Hepatic stellate cell (primary cell): ENCODE measurements around the gene TBC1D1.

ENCODE experiments used
- DNase-seq: peaks from one replicate; pipeline ENCODE4 v3.0.0; 2011; ENCODE audit warnings: low spot score

TBC1D1 gene

GRCh38 chr4:37990731-37991245 lies 99.9 kb downstream of the TBC1D1 start:
- DNase-seq: no peak

- no peak for DNase-seq
Observed at GRCh38 chr4:37991623-37992410, 100.9 kb downstream of the TBC1D1 start.

DNA sequence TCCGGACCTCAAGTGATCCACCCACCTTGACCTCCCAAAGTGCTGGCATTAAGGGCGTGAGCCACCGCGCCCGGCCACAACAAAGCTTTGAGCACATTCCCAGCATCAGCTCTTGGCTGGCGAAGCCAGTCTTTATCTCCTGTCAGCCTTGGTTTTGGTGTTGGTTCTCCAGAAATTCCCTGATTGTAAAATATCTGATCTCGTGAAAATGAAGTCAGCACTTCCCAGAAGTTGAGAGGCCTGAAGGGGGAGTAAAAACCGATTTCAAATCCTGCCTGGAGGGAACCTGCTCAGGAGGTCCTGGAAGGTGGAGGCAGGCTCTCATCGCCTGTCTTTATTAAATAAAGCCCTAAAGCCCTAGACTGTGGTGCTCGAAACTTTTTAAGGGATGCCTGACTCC lies 102.9 kb downstream of the TBC1D1 start:
- no peak for DNase-seq

- no peak for DNase-seq
Observed at GRCh38 chr4:37994569-37994968, 103.7 kb downstream of the TBC1D1 start.

GRCh38 chr4:37995299-37995821 lies 104.5 kb downstream of the TBC1D1 start:
- DNase-seq: no peak

- DNase-seq: no peak
Observed at GRCh38 chr4:37995981-37996775, 105.3 kb downstream of the TBC1D1 start.

GRCh38 chr4:37998226-37998625 lies 107.3 kb downstream of the TBC1D1 start:
- no peak for DNase-seq

- DNase-seq: no peak
Observed at GRCh38 chr4:37999000-37999716, 108.3 kb downstream of the TBC1D1 start.

DNA sequence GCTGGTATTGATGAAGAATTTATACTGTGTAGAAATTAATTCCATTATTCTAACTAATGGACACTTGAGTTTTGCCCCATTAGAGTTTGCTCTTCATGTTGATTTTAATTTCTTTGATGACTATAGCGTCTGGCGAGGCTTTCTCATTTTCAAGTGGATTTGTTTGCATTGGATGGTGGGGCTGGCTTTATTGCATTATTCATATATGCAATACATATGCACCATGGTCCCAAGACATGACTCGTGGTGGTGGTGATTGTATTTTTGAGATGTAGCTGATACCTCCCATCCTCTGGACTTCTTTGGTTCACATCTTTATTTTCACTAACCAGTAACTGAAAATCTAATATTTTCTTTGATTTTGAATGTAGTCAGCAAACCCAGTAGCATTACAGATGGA lies 109.1 kb downstream of the TBC1D1 start:
- no peak for DNase-seq

GRCh38 chr4:38001927-38002326 lies 111.0 kb downstream of the TBC1D1 start:
- no peak for DNase-seq

DNA sequence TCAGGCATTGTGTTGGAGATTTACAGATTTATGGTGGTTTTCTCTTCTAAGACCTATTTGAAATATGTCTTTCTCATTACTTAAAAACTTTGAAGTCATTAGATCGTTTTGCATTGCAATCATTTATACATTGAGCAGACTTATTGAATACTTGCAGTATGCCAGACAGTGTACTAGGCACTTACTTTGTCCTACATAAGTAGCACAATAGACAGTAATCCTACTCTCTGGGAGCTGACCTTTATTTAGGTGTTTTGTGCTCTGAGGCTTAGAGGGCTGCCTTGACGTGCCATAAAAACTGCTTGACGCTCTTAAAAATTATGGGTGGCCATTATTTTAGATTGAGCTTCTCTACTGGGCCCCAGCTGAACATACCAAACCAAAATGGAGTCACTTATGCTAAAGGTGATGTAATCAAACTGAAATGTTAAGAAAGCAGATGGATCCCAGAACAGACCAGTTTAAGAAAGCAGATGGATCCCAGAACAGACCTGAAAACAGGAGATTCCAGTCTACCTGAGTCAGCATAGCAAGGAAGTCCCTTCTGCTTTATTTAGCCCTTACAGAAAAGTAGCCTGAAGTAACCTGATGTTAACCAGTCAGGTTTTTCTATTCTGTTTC lies 111.7 kb downstream of the TBC1D1 start:
- DNase-seq: no peak

DNA sequence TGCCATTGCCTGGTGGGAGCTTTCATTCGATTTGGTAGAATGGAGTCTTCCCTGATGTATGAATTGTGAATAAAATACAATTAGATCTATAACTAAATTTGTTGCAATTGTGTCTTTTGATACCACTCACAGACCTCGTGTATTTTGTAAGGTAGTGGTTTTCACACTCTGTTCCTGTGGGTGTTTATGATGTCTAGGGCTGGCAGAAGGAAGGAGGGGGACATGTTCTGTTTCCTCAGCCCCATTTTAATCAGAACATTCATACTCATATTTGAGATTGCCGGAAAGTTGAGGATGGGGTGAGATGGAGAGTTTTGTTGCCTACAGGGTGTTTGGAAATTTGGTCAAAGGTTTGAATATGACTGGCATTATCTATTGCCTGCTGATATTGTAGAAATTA lies 112.2 kb downstream of the TBC1D1 start:
- DNase-seq: no peak

DNA sequence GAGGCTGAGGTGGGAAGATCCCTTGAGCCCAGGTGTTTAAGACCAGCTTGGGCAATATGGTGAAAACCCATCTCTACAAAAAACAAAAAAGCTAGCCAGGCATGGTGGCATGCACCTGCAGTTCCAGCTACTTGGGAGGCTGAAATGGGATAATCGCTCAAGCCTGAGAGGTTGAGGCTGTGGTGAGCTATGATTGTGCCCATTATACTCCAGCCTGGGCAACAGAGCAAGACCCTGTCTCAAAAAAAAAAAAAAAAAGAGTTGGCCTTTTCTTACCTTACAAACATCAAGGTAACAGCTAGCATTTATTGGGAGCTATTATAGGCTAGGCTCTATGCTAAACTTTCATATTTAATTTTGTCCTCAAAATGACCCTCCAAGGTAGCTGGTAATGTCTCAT lies 112.7 kb downstream of the TBC1D1 start:
- no peak for DNase-seq

GRCh38 chr4:38004062-38004461 lies 113.2 kb downstream of the TBC1D1 start:
- DNase-seq: peak; percentile 63

DNA sequence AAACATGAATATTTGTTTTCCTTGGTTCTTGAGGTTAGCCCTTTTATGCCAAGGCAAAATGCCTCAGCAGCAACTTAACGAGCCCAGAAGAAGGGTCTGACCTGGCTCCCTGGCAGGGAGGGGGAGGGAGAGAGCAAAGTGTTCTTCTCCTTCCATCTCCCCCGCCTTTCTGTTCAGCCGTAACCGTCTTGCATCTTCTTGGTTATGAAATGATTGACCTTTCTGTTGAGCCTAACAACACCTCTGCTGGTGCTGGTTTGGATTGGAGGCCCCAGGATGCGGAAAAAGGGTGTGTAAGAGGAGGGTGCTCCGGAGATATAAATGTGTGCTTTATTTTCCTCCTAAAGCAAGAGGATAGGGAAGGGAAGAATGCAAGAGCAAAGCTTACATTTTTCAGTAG lies 114.0 kb downstream of the TBC1D1 start:
- no peak for DNase-seq

GRCh38 chr4:38005637-38006036 lies 114.8 kb downstream of the TBC1D1 start:
- DNase-seq: no peak

DNA sequence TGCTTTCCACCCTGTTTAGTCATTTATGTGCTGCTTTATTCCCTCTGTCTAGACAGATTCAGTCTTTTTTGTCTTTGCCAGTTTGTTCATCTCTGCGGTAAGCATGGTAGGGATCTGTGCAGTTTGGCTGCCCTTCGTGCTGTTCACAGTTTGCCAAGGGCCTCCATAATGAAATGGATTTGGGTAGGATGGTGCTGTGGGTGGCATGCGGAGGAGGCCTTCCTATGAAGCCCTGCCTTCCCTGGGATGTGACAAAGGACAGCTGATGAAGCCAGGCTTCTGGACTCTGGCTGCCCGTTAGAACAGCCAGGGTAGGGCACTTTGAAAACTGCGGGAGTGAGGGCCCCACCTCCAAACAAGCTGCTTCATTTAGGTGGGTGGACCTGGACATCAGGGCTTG lies 116.8 kb downstream of the TBC1D1 start:
- no peak for DNase-seq

- DNase-seq: no peak
Observed at GRCh38 chr4:38008571-38009021, 117.7 kb downstream of the TBC1D1 start.

- no peak for DNase-seq
Observed at GRCh38 chr4:38009421-38009820, 118.5 kb downstream of the TBC1D1 start.

- DNase-seq: no peak
Observed at GRCh38 chr4:38009949-38010348, 119.1 kb downstream of the TBC1D1 start.

GRCh38 chr4:38011511-38012162 lies 120.8 kb downstream of the TBC1D1 start:
- no peak for DNase-seq
